ENCODE results near the gene CRYBB1.

Gene CRYBB1

DNA sequence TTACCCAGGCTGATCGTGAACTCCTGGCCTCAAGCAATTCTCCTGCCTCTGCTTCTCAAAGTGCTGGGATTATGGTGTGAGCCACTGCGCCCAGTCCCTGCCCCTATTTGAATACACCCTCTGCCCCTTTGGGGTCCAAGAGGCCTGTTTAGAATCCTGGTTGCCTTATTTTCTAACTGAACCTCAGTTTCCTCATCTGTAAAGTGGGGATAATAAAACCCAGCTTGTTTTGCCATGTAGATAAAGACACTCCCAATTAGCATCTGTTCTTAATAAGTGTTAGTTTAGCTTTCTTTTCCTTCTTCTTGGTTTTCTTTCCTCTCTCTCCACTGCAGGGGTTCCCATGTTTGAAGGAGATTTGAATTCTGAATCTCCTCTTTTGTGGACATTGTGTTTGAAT is 44.3 kb upstream of the CRYBB1 start:
- H3K27me3 ChIP-seq (ENCODE audit: control insufficient read depth, insufficient read depth, low read length): peaks cover 11% of the 10 kb centered on the region
- no peaks in the 10 kb centered on the region for H3K79me2 ChIP-seq
- H3K27ac ChIP-seq: no peak overlapping the region
- no peak overlapping the region for H3K9ac ChIP-seq
- H3K4me2 ChIP-seq (ENCODE audit: low read length): no peak overlapping the region
- TF ChIP-seq, protein P1, sequence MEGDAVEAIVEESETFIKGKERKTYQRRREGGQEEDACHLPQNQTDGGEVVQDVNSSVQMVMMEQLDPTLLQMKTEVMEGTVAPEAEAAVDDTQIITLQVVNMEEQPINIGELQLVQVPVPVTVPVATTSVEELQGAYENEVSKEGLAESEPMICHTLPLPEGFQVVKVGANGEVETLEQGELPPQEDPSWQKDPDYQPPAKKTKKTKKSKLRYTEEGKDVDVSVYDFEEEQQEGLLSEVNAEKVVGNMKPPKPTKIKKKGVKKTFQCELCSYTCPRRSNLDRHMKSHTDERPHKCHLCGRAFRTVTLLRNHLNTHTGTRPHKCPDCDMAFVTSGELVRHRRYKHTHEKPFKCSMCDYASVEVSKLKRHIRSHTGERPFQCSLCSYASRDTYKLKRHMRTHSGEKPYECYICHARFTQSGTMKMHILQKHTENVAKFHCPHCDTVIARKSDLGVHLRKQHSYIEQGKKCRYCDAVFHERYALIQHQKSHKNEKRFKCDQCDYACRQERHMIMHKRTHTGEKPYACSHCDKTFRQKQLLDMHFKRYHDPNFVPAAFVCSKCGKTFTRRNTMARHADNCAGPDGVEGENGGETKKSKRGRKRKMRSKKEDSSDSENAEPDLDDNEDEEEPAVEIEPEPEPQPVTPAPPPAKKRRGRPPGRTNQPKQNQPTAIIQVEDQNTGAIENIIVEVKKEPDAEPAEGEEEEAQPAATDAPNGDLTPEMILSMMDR (IDR thresholded peaks at IDR 0.05): no peak
- no peaks in the 10 kb centered on the region for H3K36me3 ChIP-seq (ENCODE audit: control insufficient read depth, insufficient read depth, low read length)
- H3K4me3 ChIP-seq (ENCODE audit: low read depth, low read length): no peak overlapping the region
- H3K9me3 ChIP-seq (ENCODE audit: control insufficient read depth, low read length): no peaks in the 10 kb centered on the region
- no peaks in the 10 kb centered on the region for H3K4me1 ChIP-seq
- no peak overlapping the region for H2AFZ ChIP-seq

DNA sequence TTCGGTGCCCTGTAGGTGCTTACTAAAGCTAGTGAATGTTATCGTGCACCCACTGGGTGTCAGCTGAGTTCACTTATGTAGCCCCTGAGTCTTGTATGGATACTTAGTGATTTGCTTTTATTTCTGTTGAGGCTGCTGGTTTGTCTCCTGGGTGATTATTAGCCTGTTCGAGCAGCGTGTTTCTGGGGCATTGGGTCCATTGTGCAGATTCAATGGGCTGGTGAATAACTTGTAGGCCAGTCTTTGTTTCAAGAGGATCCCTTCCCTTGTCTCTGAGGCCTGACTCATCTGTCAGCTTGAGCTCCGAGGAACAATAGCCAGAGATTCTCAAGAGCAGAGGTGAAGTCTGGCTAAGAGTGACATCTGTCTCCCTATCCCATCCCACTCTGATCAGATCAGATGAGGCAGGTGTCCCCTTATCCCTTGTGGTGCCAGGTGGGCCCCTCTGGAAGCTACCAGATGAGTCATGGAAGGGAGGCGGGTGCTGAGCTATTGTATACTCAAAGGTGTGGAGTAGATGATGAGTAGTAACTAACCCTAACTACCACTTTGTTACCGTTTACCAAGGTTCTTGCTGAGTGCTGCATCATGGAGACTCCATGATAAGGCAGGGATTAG is 43.2 kb upstream of the CRYBB1 start:
- Histone ChIP-seq H3K4me3 (ENCODE audit: low read depth, low read length) (no peak overlapping the region), H3K9me3 (ENCODE audit: control insufficient read depth, low read length) (no peaks in the 10 kb centered on the region), H3K4me1 (no peaks in the 10 kb centered on the region), H3K4me2 (ENCODE audit: low read length) (no peak overlapping the region), H3K36me3 (ENCODE audit: control insufficient read depth, insufficient read depth, low read length) (no peaks in the 10 kb centered on the region), H2AFZ (no peak overlapping the region), H3K79me2 (no peaks in the 10 kb centered on the region), H3K27ac (no peak overlapping the region), H3K27me3 (ENCODE audit: control insufficient read depth, insufficient read depth, low read length) (peaks cover 14% of the 10 kb centered on the region), H3K9ac (no peak overlapping the region)
- TF ChIP-seq, protein P1 (IDR thresholded peaks at IDR 0.05): no peak

DNA sequence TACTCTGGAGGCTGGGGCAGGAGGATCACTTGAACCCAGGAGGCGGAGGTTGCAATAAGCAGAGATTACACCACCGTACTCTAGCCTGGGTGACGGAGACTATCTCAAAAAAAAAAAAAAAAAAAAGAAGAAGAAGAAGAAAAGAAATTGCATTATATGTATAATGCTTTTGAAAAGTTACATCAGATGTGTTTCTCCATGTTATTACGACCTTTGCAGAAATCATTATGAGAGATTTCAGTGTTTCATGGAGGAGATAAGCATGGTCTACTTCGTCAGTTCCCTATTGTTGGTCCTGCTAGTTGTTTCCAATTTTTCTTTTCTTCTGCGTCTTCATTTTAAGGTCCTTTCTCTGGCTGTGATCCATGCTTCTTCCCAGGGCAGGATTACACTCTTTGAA is 42.5 kb upstream of the CRYBB1 start:
- Histone ChIP-seq H2AFZ (no peak overlapping the region), H3K4me1 (no peaks in the 10 kb centered on the region), H3K27me3 (ENCODE audit: control insufficient read depth, insufficient read depth, low read length) (peaks cover 14% of the 10 kb centered on the region), H3K36me3 (ENCODE audit: control insufficient read depth, insufficient read depth, low read length) (no peaks in the 10 kb centered on the region), H3K4me3 (ENCODE audit: low read depth, low read length) (no peak overlapping the region), H3K9ac (no peak overlapping the region), H3K9me3 (ENCODE audit: control insufficient read depth, low read length) (no peaks in the 10 kb centered on the region), H3K27ac (no peak overlapping the region), H3K4me2 (ENCODE audit: low read length) (no peak overlapping the region), H3K79me2 (no peaks in the 10 kb centered on the region)
- TF ChIP-seq, protein P1 (IDR thresholded peaks at IDR 0.05): no peak

DNA sequence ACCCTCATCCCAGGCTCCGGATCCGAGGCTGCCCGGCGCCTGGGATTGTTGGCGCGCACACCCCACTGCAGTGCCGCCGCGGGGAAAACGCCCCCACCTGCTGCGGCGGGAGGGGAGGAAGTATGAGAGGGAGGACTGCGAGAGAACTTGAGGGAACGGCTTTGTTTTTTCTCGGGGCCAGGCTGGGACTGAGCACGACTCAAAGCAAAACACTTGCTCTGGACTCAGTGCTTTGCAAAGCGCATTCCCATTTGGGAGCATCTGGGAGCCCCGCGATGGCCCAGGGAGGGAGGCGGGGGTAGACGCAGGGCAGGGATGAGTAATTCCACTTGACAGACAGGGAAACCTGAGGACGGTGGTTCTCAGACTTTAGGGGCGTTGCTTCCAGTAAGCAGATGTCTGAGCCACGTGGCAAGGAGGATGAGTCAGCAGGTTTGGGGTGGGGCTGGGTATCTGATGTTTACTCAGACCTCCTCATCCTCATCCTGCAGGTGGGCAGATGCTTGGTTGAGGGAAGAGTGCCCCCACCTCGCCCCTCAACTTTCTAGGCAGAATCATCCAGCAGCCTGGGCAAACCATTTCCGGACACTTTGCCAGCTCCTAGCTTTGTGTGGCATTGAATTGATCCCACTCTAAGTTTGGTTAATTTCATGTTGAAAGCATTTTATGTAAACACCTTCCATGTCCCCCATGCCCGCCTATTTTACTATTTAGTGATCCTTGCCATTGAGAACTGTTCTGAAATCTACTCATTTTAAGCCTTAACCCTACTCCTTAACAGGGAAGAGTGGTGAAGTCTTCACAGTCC is 41.0 kb upstream of the CRYBB1 start:
- TF ChIP-seq, protein P1 (IDR thresholded peaks at IDR 0.05): no peak

More for the DNA sequence above, 41.0 kb upstream of the CRYBB1 start:
- no peak overlapping the region for H3K27ac ChIP-seq
- peaks cover 14% of the 10 kb centered on the region for H3K27me3 ChIP-seq (ENCODE audit: control insufficient read depth, insufficient read depth, low read length)
- H2AFZ ChIP-seq: no peak overlapping the region
- peak overlapping the region; percentile 21 for H3K4me2 ChIP-seq (ENCODE audit: low read length)
- H3K79me2 ChIP-seq: no peaks in the 10 kb centered on the region
- H3K9me3 ChIP-seq (ENCODE audit: control insufficient read depth, low read length): no peaks in the 10 kb centered on the region
- H3K4me1 ChIP-seq: no peaks in the 10 kb centered on the region
- no peak overlapping the region for H3K4me3 ChIP-seq (ENCODE audit: low read depth, low read length)
- H3K9ac ChIP-seq: no peak overlapping the region
- no peaks in the 10 kb centered on the region for H3K36me3 ChIP-seq (ENCODE audit: control insufficient read depth, insufficient read depth, low read length)
